HuH-7 (cell line): ENCODE data around the gene LATS1.
A peak's percentile ranks its signal among the peaks of the same experiment; 100 is the strongest.
"Not testable (repeated sequence)": the region's sequence is repeated elsewhere in the genome, so short reads cannot be mapped to it uniquely, and the experiment has no call there.

Source experiments
- DNase-seq: peaks from one replicate; pipeline ENCODE4 v3.0.0; 2011; ENCODE audit warnings: low spot score

LATS1 gene

GRCh38 chr6:149717588-149718458 lies at the start of gene LATS1:
Gene LATS1 (minus strand): TSS chr6:149718101. CDS start chr6:149702126, 15,975 bp downstream.
- peak; percentile 91 for DNase-seq

DNA sequence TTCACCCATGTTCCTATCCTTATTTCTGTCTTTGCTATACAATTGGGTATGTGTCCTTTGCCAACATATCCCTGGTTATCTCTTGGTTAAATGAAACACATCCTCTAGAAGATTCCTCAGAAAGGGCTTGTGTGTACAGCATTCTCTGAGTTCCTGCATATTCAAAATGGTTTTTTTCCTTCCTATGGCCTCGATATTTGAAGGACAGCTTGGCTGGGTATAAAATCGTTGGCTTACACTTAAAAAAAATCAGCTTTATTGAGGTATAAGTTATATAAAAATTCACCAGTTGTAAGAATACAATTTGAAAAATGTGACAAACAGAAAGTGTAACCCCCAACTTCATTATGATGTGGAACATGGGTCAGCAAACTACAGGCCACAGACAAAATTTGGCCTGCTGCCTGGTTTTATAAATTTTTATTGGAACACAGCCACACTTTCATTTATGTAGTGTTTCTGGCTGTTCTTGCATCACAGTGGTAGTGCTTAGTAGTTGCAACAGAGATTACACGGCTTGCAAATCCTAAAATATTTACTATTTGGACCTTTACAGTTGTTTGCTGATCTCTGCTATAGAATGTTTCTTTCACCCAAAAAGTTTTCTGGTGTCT lies 48.4 kb upstream of the LATS1 start:
- DNase-seq = no peak

GRCh38 chr6:149763866-149764265 lies 46.0 kb upstream of the LATS1 start:
- DNase-seq = no peak

- no peak for DNase-seq
These were observed 43.5 kb upstream of the LATS1 start for GRCh38 chr6:149761438-149761837.

DNA sequence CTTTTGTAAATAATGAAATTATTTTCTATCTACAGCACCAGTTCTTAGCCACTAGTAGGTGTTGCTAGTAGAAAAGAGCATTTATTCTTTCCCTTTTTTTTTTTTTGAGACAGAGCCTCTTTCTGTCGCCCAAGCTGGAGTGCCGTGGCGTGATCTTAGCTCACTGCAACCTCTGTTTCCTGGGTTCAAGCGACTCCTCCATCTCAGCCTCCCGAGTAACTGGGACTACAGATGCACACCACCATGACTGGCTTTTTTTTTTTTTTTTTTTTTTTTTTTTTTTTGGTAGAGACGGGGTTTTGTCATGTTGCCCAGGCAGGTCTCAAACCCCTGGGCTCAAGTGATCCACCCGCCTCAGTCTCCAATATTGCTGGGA lies 38.3 kb upstream of the LATS1 start:
- no peak for DNase-seq

- DNase-seq = peak; percentile 28
These were observed 37.7 kb upstream of the LATS1 start for GRCh38 chr6:149755300-149756260.

GRCh38 chr6:149754548-149754947 lies 36.6 kb upstream of the LATS1 start:
- no peak for DNase-seq

- DNase-seq = not testable (repeated sequence)
These were observed 35.4 kb upstream of the LATS1 start for GRCh38 chr6:149753374-149753637.

DNA sequence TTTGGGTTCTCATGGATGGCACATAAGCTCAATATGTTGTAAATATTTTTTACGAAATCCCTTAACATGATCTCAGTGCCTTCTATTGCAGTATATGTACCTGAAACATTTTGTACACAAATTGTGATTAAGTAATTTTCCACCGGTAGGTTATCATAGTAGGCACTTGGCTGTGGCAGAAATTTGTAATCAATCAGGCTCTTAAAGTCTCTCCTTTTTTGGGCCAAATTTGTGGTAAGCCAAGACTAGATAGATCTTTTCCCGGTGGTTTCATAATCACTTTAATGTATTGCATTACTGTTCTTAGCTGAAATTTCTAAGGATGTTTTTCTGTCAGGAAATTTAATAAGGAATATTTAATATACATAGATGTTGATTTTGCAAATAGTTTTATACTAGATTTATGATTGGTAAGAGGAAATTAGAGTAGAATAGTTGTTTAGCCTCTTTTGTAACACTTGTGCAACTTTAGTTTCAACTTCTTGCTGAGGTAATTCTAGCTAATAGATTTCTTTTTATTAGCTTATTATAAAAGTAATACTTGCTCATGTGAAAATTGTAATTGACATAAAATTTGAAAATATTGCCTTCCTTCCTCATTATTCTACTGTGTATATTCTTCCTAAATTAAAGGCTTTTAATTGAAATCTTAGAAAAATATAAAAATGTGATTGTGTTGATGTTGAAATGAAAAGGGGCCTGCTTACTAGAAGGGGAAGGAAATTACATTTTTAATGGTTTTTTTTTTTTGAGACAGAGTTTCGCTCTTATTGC lies 34.9 kb upstream of the LATS1 start:
- no peak for DNase-seq

DNA sequence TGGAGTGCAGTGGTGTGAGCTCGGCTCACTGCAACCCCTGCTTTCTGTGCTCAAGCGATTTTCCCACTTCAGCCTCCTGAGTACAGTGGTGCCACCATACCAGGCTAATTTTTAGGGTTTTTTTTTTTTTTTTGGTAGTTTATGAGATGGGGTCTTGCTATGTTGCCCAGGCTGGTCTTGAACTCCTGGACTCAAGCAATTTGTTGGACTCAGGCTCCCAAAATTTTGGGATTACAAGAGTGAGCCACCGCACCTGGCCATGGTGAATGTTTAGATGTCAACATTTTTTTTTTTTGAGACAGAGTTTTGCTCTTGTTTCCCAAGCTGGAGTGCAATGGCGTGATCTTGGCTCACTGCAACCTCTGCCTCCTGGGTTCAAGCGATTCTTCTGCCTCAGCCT lies 34.0 kb upstream of the LATS1 start:
- DNase-seq = not testable (repeated sequence)

DNA sequence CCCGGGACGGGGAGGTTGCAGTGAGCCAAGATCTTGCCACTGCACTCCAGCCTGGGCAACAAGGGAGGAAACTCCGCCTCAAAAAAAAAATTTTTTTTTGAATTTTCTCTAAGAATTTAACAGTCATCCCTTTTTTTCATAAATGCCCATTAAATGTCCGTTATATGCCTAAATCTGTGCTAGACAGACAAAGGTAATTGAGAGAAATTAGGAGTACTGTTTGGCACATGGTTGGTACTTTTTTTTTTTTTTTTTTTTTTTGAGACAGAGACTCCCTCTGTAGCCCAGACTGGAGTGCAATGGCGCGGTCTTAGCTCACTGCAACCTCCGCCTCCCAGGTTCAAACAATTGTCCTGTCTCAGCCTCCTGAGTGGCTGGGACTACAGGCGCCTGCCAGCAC lies 33.3 kb upstream of the LATS1 start:
- DNase-seq = no peak

DNA sequence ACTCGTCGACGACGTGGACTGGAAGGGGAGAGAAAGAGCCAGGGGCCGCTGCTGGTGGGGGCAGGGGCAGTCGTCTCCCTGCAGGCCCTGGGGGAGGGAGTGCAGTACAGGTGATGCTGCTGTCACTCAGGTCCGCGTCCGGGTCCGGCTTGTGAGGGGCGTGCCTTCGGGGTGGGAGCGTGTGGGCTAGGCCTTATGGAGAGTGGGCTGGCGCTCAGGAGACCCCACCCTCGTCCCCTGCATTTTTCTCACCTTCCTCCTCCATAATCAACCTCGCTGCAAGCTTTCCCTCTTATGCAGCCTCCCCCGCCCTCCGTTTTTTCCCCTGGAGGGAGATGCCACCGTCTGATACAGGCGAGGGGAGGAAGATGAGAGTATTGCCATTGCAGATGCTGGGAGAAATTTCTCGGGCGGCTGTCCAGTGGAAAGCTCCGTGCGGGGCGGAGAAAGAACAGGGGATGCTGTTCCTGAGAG lies 32.3 kb upstream of the LATS1 start:
- DNase-seq = peak; percentile 76

- peak; percentile 92 for DNase-seq
These were observed 31.8 kb upstream of the LATS1 start, which contains the start of gene PCMT1 for GRCh38 chr6:149749594-149750135. Gene PCMT1 (plus strand): TSS chr6:149749741. CDS start chr6:149749902, 161 bp downstream.

DNA sequence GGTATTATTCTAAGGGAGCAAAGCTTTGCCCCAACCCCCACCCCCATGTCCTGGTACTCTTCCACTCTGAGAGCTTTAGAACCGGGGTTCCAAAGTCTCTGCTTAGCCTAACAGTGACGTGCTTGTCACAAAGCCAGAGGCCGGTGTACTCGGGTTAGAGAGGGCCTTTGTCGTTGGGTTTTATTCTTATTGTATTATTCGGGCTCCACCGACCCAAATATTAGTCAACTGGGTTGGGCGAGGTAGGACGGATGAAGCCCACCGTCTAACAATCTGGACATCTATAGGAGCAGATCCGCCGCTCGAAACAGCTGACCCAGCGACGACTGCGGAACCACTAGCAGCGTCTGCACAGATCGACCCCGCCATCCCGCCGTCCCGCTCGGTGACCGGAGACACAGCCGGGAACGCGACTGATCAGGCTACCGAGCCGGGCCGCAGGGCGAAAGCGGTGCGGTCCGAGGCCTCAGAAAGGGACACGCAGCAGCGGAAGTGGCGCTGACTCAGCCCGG lies 31.2 kb upstream of the LATS1 start:
- DNase-seq = not testable (repeated sequence)

DNA sequence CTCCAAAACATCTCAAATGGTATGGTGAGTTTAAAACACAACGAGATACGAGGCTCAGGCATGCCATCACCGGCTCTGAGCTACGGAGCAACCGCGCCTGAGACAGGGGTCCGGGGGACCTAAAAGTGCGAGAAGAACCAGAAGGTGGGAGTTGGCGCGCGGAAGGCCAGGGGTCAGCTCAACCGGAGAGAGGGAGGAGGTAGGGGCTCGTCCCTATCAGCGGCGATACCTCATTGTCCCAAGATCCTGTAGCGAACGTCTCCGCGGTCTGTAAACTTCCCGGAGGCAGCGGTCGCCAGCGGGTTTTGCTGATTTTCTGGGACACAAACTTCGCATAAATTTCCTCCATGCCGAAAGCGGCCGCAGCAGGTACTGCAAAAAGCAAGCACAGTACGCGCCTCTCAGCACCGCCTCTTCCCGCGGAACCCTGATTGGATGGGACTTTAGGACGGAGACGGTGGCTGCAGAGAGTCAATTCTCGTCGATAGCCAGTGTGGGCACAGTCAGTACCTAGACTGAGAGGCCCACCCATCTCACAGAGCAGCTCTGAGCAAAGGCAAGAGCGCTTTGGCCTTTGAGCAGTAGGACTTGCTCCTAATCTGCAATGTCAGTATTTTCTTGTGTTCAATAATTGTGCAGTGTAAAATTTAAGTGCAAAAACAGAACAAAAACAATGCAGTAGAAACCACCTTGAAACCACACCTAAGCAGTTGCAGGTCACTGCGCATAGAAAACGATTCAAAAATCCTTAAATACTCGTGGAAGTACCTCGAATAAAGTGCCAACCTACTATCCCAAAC lies 28.4 kb upstream of the LATS1 start, which contains the start of gene NUP43:
TSS of gene NUP43 (minus strand) at position 383 of the 800 bp plus-strand sequence. CDS start at position 349, 34 bp downstream.
- DNase-seq = peak; percentile 93

DNA sequence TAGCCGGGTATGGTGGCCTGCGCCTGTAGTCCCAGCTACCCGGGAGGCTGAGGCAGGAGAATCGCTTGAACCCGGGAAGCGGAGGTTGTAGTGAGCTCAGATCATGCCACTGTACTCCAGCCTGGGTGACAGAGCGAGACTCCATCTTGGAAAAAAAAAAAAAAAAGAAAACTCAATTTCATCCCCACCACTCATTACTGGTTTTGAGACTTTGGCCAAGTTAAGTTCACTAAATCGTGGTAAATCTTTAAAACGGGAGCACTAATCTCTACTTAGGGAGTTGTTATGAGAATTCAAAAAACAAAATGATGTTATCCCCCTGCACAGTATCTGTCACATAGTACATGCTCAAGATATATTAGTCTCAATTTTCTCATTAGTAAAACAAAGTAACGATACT lies 27.4 kb upstream of the LATS1 start:
- DNase-seq = not testable (repeated sequence)

DNA sequence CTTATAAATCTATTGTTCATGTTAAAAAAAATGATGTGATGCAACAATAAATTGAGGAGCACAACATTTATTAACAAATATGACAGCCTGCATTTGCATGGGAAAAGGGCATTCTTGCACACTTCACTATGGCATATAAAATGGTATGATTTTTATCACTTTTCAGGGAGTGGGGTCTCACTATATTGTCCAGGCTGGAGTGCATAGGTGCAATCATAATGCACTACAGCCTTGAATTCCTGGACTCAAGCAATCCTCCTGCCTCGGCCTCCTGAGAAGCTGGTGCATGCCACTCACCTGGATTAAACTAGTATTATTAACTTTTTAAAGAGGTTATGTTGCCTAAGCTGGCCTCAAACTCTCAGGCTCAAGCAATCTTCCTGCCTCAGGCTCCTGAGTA lies 17.0 kb upstream of the LATS1 start:
- DNase-seq = no peak

- DNase-seq = no peak
These were observed 15.3 kb upstream of the LATS1 start for GRCh38 chr6:149733089-149733720.

GRCh38 chr6:149729824-149730223 lies 11.9 kb upstream of the LATS1 start:
- DNase-seq = no peak
